GM08714 (cell line): Measurements from ENCODE around the gene AFMID.
"Not testable (repeated sequence)": the region's sequence is repeated elsewhere in the genome, so short reads cannot be mapped to it uniquely, and the experiment has no call there.

ENCODE experiments used
- H3K4me3 ChIP-seq: fragments of 200-500 bp; sonication (Bioruptor generic); 2 replicates; pipeline ENCODE4 v1.5.1; 2014; ENCODE audit warnings: mild to moderate bottlenecking, low read length, inconsistent platforms
- ZNF274 ChIP-seq: IDR thresholded peaks from 2 replicates; pipeline ENCODE4 v1.6.1; 2012; ENCODE audit warnings: mild to moderate bottlenecking, low read depth, low read length

Gene AFMID, protein sequence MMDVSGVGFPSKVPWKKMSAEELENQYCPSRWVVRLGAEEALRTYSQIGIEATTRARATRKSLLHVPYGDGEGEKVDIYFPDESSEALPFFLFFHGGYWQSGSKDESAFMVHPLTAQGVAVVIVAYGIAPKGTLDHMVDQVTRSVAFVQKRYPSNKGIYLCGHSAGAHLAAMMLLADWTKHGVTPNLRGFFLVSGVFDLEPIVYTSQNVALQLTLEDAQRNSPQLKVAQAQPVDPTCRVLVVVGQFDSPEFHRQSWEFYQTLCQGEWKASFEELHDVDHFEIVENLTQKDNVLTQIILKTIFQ

DNA sequence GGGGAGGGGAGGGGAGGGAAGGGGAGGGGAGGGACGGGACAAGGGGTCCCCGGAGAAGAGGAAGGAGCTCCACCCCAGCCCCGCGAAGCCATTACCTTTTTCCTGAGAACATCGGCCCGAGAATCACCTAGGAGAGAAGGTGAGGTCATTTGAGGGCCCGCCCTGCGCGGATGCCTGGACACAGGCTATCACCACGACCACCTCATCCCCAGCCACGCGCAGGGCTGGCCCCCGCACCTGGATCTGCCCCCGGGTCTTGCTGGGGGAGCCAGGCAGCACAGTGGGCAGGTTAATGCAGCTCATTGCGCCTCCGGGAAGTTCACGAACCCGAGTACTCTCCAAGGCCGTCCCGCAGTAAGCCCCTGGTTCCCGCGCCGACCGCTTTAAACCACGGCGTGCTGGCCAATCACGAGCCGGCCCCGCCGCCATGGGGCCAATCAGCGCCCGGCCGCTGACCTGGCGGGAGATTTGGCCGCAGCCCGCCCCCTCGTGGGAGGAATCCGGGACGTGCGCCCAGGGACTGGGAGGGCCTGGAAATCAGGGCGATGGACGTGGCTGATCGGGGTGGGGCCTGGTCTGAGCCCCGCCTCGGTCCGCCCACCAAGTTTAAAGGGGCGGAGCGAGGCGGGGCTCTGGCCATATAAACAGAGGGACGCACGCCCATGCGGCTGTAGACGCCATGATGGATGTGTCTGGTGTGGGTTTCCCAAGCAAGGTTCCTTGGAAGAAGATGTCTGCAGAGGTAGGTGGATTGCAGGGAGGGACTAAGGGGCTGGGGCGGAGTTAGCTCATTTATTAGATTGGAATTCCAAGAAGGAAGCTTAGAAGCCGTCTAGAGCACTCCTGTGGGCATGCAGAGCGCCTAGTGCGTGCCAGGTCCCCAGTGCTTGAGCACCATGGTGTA lies at the start of gene AFMID, which contains the start of gene TK1:
TSS of gene AFMID (plus strand) at position 671 of the 904 bp plus-strand sequence. CDS start at position 680, 9 bp downstream.
TSS of gene TK1 (minus strand) at position 361 of the 904 bp plus-strand sequence. CDS start at position 303, 58 bp downstream.
- TF ChIP-seq ZNF274, result no peak
- peak within 1 kb of the TSS; percentile 88 for H3K4me3 ChIP-seq

DNA sequence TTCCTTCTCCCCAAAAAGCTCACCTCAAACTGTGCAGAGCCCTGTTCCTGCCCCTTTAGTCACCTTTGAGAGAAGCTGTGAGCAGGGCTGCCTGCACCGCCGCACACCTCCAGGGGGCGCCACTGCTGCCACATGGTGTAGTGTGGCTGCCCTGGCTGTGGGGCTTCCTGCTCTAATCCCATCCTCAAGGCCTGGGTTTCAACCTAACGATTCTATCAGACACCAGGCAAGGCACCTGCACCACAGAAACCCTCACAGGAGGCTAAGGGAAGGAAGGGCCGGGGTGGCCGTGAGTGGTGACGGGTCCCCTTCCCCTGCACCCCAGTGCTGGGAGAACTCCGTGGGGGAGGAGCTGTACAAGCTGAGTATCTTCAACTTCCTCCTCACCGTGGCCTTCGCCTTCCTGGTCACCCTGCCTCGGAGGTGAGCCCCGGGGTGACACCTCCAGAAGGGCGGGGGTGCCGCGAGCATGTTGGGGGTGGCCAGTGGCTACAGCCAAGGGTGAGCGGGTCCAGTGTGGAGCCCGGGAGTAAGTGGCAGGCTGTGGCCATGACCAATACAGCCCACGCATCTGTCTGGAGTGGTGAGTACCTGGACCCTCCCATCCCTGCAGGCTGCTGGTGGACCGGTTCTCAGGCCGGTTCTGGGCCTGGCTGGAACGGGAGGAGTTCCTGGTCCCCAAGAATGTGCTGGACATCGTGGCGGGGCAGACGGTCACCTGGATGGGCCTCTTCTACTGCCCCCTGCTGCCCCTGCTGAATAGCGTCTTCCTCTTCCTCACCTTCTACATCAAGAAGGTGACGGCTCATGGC lies 49.6 kb upstream of the AFMID start:
- no peak overlapping the region for H3K4me3 ChIP-seq
- no peak for TF ChIP-seq ZNF274

DNA sequence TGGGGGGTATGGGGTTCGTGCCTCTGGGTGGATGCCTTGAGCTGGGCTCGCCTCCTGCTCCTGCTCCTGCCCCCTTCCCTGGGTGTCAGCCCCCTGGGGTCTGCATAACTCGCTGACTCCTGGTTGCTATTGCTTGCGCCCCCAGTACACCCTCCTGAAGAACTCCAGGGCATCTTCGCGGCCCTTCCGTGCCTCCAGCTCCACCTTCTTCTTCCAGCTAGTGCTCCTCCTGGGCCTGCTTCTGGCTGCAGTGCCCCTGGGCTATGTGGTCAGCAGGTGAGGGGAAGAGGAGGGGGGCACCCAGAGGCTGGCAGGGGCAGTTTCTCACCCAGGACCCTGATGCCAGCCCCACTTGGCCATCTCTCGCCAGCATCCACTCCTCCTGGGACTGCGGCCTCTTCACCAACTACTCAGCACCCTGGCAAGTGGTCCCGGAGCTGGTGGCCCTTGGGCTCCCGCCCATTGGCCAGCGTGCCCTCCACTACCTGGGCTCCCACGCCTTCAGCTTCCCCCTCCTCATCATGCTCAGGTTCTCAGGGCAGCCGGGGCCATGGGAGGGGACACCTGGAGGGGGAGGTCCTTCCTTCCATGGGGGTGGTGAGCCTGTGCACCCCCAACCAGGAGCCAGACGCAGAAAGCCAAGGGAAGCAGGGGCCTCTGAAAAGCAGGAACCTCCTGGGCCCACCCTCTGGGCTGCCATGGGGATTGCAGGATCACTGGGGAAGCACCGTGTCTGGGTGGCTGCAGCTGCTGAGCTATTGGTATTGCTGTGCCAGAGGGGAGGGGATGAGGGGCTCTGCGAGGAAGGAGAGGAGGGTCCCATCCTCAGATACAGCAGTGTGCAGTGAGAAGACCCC lies 48.7 kb upstream of the AFMID start:
- no peak overlapping the region for H3K4me3 ChIP-seq

GRCh38 chr17:78139861-78140168 lies 47.3 kb upstream of the AFMID start:
- not testable (repeated sequence) for H3K4me3 ChIP-seq

More for the DNA sequence above, 48.7 kb upstream of the AFMID start:
- no peak for TF ChIP-seq ZNF274

GRCh38 chr17:78140169-78141051 lies 46.8 kb upstream of the AFMID start:
- H3K4me3 ChIP-seq, result no peak overlapping the region
- TF ChIP-seq ZNF274, result no peak

- TF ChIP-seq ZNF274, result no peak
- H3K4me3 ChIP-seq, result no peak overlapping the region
Measured at GRCh38 chr17:78141437-78142118, 45.6 kb upstream of the AFMID start.

DNA sequence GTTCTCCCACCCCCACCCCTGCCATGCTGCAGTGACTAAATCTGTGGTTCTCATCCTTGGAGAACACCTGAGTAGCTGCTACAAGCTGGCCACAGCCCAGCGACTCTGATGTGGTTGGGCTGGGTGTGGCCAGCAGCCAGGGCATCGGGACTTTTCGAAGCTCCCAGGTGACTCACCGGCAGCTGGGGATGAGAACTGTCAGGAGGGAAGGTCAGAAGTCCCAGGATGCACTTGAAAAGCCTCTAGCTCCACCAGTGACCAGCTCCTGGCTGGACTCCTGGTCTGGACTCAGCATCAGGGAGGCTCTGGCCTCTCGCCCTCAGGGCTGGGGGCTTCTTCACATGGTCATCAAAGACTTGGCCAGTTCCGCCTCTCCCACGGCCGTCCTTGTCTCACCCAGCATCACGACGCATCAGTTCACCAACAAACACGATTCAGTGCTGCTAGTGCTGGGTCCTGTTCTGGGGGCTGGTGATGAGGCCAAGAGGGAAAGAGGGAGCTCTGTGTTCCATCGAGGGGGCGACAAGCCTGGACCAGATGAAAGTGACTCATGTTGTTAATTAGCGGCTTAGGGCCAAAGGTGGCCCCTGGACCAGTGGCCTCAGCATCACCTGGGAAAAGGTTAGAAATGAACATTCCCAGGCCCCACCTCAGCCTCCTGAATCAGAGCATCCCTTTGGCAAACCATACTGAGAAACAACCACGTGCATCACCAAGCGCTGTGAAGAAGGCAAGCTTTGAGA lies 44.9 kb upstream of the AFMID start:
- TF ChIP-seq ZNF274, result no peak
- H3K4me3 ChIP-seq, result no peak overlapping the region

DNA sequence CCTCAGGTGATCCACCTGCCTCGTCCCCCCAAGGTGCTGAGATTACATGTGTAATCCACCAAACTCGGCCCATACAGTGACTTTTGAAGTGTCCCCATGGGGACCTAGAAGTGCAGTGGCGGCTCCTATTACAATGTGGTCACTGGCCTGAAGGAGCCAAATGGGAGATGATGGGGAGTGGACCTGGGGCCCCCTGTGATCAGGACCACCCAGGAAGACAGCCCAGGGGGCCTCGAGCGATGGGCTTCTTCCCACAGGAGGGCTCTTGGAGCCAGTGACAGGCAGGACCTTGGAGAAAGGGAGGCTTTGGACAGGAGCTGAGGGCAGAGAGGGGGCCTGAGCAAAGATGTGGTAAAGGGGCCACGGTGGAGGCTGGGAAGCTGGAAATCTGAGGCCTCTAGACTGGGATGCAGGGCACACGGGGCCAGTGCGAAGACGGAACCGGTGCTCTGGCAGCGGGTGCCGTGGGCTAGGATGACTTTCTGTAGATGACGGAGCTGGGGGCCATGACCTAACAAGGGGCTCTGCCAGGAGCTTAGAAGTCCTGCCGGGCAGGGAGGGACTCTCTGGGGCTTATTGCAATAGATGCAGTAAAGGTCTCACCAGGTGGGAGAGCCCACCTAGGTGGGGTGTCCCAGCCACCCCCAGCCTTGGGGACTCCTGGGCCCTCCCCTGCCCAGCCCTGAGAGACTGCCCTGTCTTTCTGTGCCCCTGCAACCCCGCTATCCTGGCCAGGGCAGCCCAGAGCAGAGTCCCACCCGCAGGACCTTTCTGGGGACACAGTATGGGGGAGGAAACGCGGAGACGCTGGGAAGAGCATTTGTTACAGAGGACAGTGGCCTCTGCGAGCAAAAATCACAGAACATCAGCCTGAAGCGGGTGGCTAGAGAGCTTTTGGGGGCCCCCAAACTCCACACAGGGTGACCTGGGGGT lies 43.7 kb upstream of the AFMID start:
- no peak for TF ChIP-seq ZNF274

GRCh38 chr17:78144147-78144719 lies 42.9 kb upstream of the AFMID start:
- no peak overlapping the region for H3K4me3 ChIP-seq
- TF ChIP-seq ZNF274, result no peak

More for the DNA sequence above, 43.7 kb upstream of the AFMID start:
- H3K4me3 ChIP-seq, result no peak overlapping the region
